NCI-H2029 (cell line): ENCODE results near the gene SLK.

ENCODE experiments used
- DNase-seq: peaks from one replicate; lab custom pipeline; 2025; lab: John Stamatoyannopoulos, UW

Gene SLK

GRCh38 chr10:103966671-103967447, at the start of gene SLK:
SLK (plus strand) TSS chr10:103967140; CDS start chr10:103967746, 606 bp downstream.
- peak; percentile 33 for DNase-seq

- DNase-seq, result no peak
These were observed 49.5 kb upstream of the SLK start for GRCh38 chr10:103917302-103918052.

- peak; percentile 90 for DNase-seq
These were observed 48.7 kb upstream of the SLK start, which contains the start of gene STN1 for GRCh38 chr10:103918053-103918846. STN1 (minus strand) TSS chr10:103918184; CDS start chr10:103917594, 590 bp downstream.

GRCh38 chr10:103919648-103920025, 47.3 kb upstream of the SLK start:
- DNase-seq, result no peak

- DNase-seq, result no peak
These were observed 45.7 kb upstream of the SLK start for GRCh38 chr10:103921248-103921647.

GRCh38 chr10:103921750-103922195, 45.2 kb upstream of the SLK start:
- DNase-seq, result no peak

- DNase-seq, result no peak
These were observed 44.3 kb upstream of the SLK start for GRCh38 chr10:103922659-103923058.

- DNase-seq, result no peak
These were observed 43.4 kb upstream of the SLK start for GRCh38 chr10:103923502-103923901.

- no peak for DNase-seq
These were observed 41.3 kb upstream of the SLK start for GRCh38 chr10:103925591-103925990.

GRCh38 chr10:103926722-103927319, 40.1 kb upstream of the SLK start:
- DNase-seq, result no peak

GRCh38 chr10:103928784-103929183, 38.2 kb upstream of the SLK start:
- no peak for DNase-seq

GRCh38 chr10:103929381-103929921, 37.5 kb upstream of the SLK start:
- DNase-seq, result no peak

GRCh38 chr10:103930449-103930848, 36.5 kb upstream of the SLK start:
- no peak for DNase-seq

- DNase-seq, result no peak
These were observed 36.1 kb upstream of the SLK start for GRCh38 chr10:103930881-103931280.

GRCh38 chr10:103931603-103932002, 35.3 kb upstream of the SLK start:
- no peak for DNase-seq

GRCh38 chr10:103932271-103932670, 34.7 kb upstream of the SLK start:
- no peak for DNase-seq

GRCh38 chr10:103932971-103933370, 34.0 kb upstream of the SLK start:
- no peak for DNase-seq

- no peak for DNase-seq
These were observed 33.3 kb upstream of the SLK start for GRCh38 chr10:103933557-103934121.

GRCh38 chr10:103934308-103934707, 32.6 kb upstream of the SLK start:
- no peak for DNase-seq

- DNase-seq, result no peak
These were observed 30.9 kb upstream of the SLK start for GRCh38 chr10:103936022-103936421.

GRCh38 chr10:103939522-103939921, 27.4 kb upstream of the SLK start:
- DNase-seq, result no peak
